ENCODE results near the gene NUP62CL. TPM values are rescaled to one million over a fixed set of nuclear protein-coding genes. Genes with fewer than 3 reads are reported as not detected.
A peak's percentile ranks its signal among the peaks of the same experiment; 100 is the strongest.
"Not testable (repeated sequence)": the region's sequence is repeated elsewhere in the genome, so short reads cannot be mapped to it uniquely, and the experiment has no call there.

Gene NUP62CL
- polyA plus RNA-seq, 3 donors: 9.1 to 13.7 (median 10.8) TPM

- DNase-seq (ENCODE audit: extremely low read depth in 1 of 11, low read depth in 9 of 11, low spot score in 4 of 11): not testable (repeated sequence)
Observed at GRCh38 chrX:107155621-107156430, 50.4 kb downstream of the NUP62CL start.

- DNase-seq (ENCODE audit: extremely low read depth in 1 of 11, low read depth in 9 of 11, low spot score in 4 of 11): no peak
Observed at GRCh38 chrX:107154787-107155620, 51.2 kb downstream of the NUP62CL start.

GRCh38 chrX:107153005-107153404, 53.2 kb downstream of the NUP62CL start:
- DNase-seq (ENCODE audit: extremely low read depth in 1 of 11, low read depth in 9 of 11, low spot score in 4 of 11): no peak

- no peak for DNase-seq (ENCODE audit: extremely low read depth in 1 of 11, low read depth in 9 of 11, low spot score in 4 of 11)
Observed at GRCh38 chrX:107146670-107147069, 59.6 kb downstream of the NUP62CL start.

GRCh38 chrX:107135965-107136307, 70.3 kb downstream of the NUP62CL start:
- no peak for DNase-seq (ENCODE audit: extremely low read depth in 1 of 11, low read depth in 9 of 11, low spot score in 4 of 11)

GRCh38 chrX:107135049-107135964, 70.9 kb downstream of the NUP62CL start:
- DNase-seq (ENCODE audit: extremely low read depth in 1 of 11, low read depth in 9 of 11, low spot score in 4 of 11): no peak

- no peak for DNase-seq (ENCODE audit: extremely low read depth in 1 of 11, low read depth in 9 of 11, low spot score in 4 of 11)
Observed at GRCh38 chrX:107123750-107124149, 82.5 kb downstream of the NUP62CL start.

- no peak for DNase-seq (ENCODE audit: extremely low read depth in 1 of 11, low read depth in 9 of 11, low spot score in 4 of 11)
Observed at GRCh38 chrX:107119283-107119682, 87.0 kb downstream of the NUP62CL start.

GRCh38 chrX:107118322-107119147, 87.7 kb downstream of the NUP62CL start, which contains the start of gene RBM41:
RBM41 (minus strand) TSS chrX:107118822; CDS start chrX:107118773, 49 bp downstream.
- peak in 10 of 11 donors; percentile 20 to 78 (median 66) for DNase-seq (ENCODE audit: extremely low read depth in 1 of 11, low read depth in 9 of 11, low spot score in 4 of 11)

GRCh38 chrX:107117993-107118321, 88.3 kb downstream of the NUP62CL start:
- peak in 2 of 11 donors; percentile 1 for DNase-seq (ENCODE audit: extremely low read depth in 1 of 11, low read depth in 9 of 11, low spot score in 4 of 11)

GRCh38 chrX:107107459-107107858, 98.8 kb downstream of the NUP62CL start:
- DNase-seq (ENCODE audit: extremely low read depth in 1 of 11, low read depth in 9 of 11, low spot score in 4 of 11): no peak

GRCh38 chrX:107102980-107103379, 103.3 kb downstream of the NUP62CL start:
- DNase-seq (ENCODE audit: extremely low read depth in 1 of 11, low read depth in 9 of 11, low spot score in 4 of 11): no peak

GRCh38 chrX:107076158-107076557, 130.1 kb downstream of the NUP62CL start:
- DNase-seq (ENCODE audit: extremely low read depth in 1 of 11, low read depth in 9 of 11, low spot score in 4 of 11): no peak

Other genes starting within 250 kb of the NUP62CL start
- 10 to 100 TPM; 18.6 to 21.1 (median 20.1) TPM for gene MORC4, start 206.2 kb downstream of the NUP62CL start, polyA plus RNA-seq (ENCODE audit: insufficient read length in 3 of 3)
- 10 to 100 TPM; 19.6 to 28.5 (median 24.1) TPM for gene RBM41, start 87.6 kb downstream of the NUP62CL start, polyA plus RNA-seq (ENCODE audit: insufficient read length in 3 of 3)
- under 1 TPM; 0.06 to 0.25 (median 0.15) TPM for gene DNAAF6, start 178 bp upstream of the NUP62CL start, polyA plus RNA-seq (ENCODE audit: insufficient read length in 3 of 3)
- under 1 TPM; 0.22 to 0.54 (median 0.49) TPM for gene FRMPD3, start 243.2 kb upstream of the NUP62CL start, polyA plus RNA-seq (ENCODE audit: insufficient read length in 3 of 3)